CD14-positive monocyte (primary cell): ENCODE measurements around the gene RAB35. TPM values are rescaled to one million over a fixed set of nuclear protein-coding genes. Genes with fewer than 3 reads are reported as not detected.

Experiments used
- DNase-seq, 3 donors: peaks; one replicate each; pipeline ENCODE4 v3.0.0-alpha.2; 2011 to 2022
- H2AFZ ChIP-seq: 2 replicates; pipeline ENCODE4 v1.6.0; 2012; ENCODE audit warnings: mild to moderate bottlenecking, low read depth, low read length, inconsistent platforms; ENCODE audit not compliant: insufficient read depth, poor library complexity, severe bottlenecking
- H3K27ac ChIP-seq, 2 donors: 1 replicate in 1 of 2; 2 replicates in 1 of 2; pipeline ENCODE4 v1.5.1; 2012 to 2013; ENCODE audit warnings: low read length in 2 of 2, control low read depth in 1 of 2, inconsistent platforms in 1 of 2, low read depth in 1 of 2, mild to moderate bottlenecking in 1 of 2
- H3K27me3 ChIP-seq, 2 donors: one replicate each; pipeline versions ENCODE4 v1.6.0 to v1.6.1; 2011 to 2013; ENCODE audit warnings: low read length in 2 of 2; ENCODE audit not compliant: control insufficient read depth in 2 of 2, insufficient read depth in 2 of 2
- H3K36me3 ChIP-seq, 2 donors: replicated peaks in 1 of 2; 1 replicate in 1 of 2; 2 replicates in 1 of 2; pipeline versions ENCODE4 v1.5.1 to v1.6.1; 2012 to 2013; ENCODE audit warnings: low read length in 2 of 2, control low read depth in 1 of 2, inconsistent platforms in 1 of 2, mild to moderate bottlenecking in 1 of 2; ENCODE audit not compliant: insufficient read depth in 2 of 2, control insufficient read depth in 1 of 2
- H3K4me1 ChIP-seq, 2 donors: 1 replicate in 1 of 2; 2 replicates in 1 of 2; pipeline versions ENCODE4 v1.5.1 to v1.6.1; 2012 to 2013; ENCODE audit warnings: low read length in 2 of 2, control low read depth in 1 of 2, inconsistent platforms in 1 of 2, mild to moderate bottlenecking in 1 of 2, moderate library complexity in 1 of 2; ENCODE audit not compliant: insufficient read depth in 2 of 2, control insufficient read depth in 1 of 2
- H3K4me2 ChIP-seq: replicated peaks from 2 replicates; pipeline ENCODE3; 2012; ENCODE audit warnings: low read length, moderate library complexity, mild to moderate bottlenecking; ENCODE audit not compliant: poor library complexity, severe bottlenecking; ENCODE audit errors: extremely low read depth
- H3K4me3 ChIP-seq, 3 experiments: fragments of 200-600 bp in 1 of 3; sonication (generic) in 1 of 3; replicated peaks in 1 of 3; 1 replicate in 2 of 3; 2 replicates in 1 of 3; pipeline ENCODE4 v1.5.1; 2011 to 2013; ENCODE audit warnings: low read length in 3 of 3, mild to moderate bottlenecking in 3 of 3, control low read depth in 2 of 3, low read depth in 2 of 3, inconsistent platforms in 1 of 3, moderate library complexity in 1 of 3
- H3K79me2 ChIP-seq: 2 replicates; pipeline ENCODE4 v1.6.0; 2012; ENCODE audit warnings: mild to moderate bottlenecking, control low read depth, inconsistent platforms, low read length, moderate library complexity; ENCODE audit not compliant: insufficient read depth
- H3K9ac ChIP-seq: 2 replicates; pipeline ENCODE4 v1.6.0; 2017; ENCODE audit warnings: low read length, mild to moderate bottlenecking; ENCODE audit not compliant: insufficient read depth, poor library complexity, severe bottlenecking
- H3K9me3 ChIP-seq, 2 donors: replicated peaks in 1 of 2; 1 replicate in 1 of 2; 2 replicates in 1 of 2; pipeline versions ENCODE4 v1.5.1 to v1.6.1; 2012 to 2013; ENCODE audit warnings: low read length in 2 of 2, control low read depth in 1 of 2; ENCODE audit not compliant: control insufficient read depth in 1 of 2, insufficient read depth in 1 of 2
- H4K20me1 ChIP-seq: 2 replicates; pipeline ENCODE4 v1.6.0; 2012; ENCODE audit warnings: mild to moderate bottlenecking, low read length, control low read depth, moderate library complexity; ENCODE audit not compliant: insufficient read depth
- H3K27ac Mint-ChIP-seq, 7 donors: one replicate each; pipeline ENCODE4 v1.8.0; 2020; ENCODE audit warnings: mild to moderate bottlenecking in 7 of 7, mixed read lengths in 7 of 7, moderate library complexity in 6 of 7, inconsistent platforms in 2 of 7
- H3K27me3 Mint-ChIP-seq, 3 donors: one replicate each; pipeline ENCODE4 v1.8.0; 2021 to 2022; ENCODE audit warnings: low read depth in 3 of 3, mild to moderate bottlenecking in 3 of 3, mixed read lengths in 3 of 3, moderate library complexity in 3 of 3, inconsistent platforms in 1 of 3
- H3K36me3 Mint-ChIP-seq, 2 donors: one replicate each; pipeline ENCODE4 v1.8.0; 2020; ENCODE audit warnings: mixed read lengths in 2 of 2, inconsistent platforms in 1 of 2, mild to moderate bottlenecking in 1 of 2
- H3K4me1 Mint-ChIP-seq: one replicate; pipeline ENCODE4 v1.8.0; 2020; ENCODE audit warnings: mild to moderate bottlenecking, mixed read lengths
- H3K4me3 Mint-ChIP-seq, 2 donors: one replicate each; pipeline ENCODE4 v1.8.0; 2020; ENCODE audit warnings: mild to moderate bottlenecking in 2 of 2, mixed read lengths in 2 of 2, moderate library complexity in 1 of 2
- H3K9me3 Mint-ChIP-seq, 7 donors: one replicate each; pipeline ENCODE4 v1.8.0; 2020 to 2022; ENCODE audit warnings: mixed read lengths in 7 of 7, mild to moderate bottlenecking in 6 of 7, moderate library complexity in 6 of 7, inconsistent platforms in 2 of 7
- WGBS: methylation state at CpG from one replicate; pipeline ENCODE4 v1.1.5; 2013; ENCODE audit warnings: missing lambda C conversion rate; ENCODE audit not compliant: insufficient coverage; 5-methylcytosine and 5-hydroxymethylcytosine counted together
- intact Hi-C, 2 donors: fragments of 100-400 bp; cut with micrococcal nuclease; formaldehyde crosslinking; loops; one replicate each; pipeline versions ENCODE4 v1.15.0 to v1.15.1; 2023
- polyA plus RNA-seq, 3 donors: library from polyadenylated mRNA; depleted of rRNA in 1 of 3; unstranded in 2 of 3; stranded (reverse) in 1 of 3; fragments of 300-500 nt in 2 of 3; fragments of >200 nt in 1 of 3; fragmentation: Illumina TruSeq in 2 of 3; gene quantifications; 1 replicate in 2 of 3; 2 replicates in 1 of 3; pipeline ENCODE4 v1.2.3, GENCODE V29; 2012 to 2021
- TF ChIP-seq, protein P1 (sequence below): fragments of 200-600 bp; IDR thresholded peaks from one replicate; pipeline ENCODE4 v1.8.0; 2022; ENCODE audit warnings: antibody characterized with exemption, mild to moderate bottlenecking

Gene RAB35
- polyA plus RNA-seq, 3 donors, result 20.4 to 27.3 (median 21.6) TPM

DNA sequence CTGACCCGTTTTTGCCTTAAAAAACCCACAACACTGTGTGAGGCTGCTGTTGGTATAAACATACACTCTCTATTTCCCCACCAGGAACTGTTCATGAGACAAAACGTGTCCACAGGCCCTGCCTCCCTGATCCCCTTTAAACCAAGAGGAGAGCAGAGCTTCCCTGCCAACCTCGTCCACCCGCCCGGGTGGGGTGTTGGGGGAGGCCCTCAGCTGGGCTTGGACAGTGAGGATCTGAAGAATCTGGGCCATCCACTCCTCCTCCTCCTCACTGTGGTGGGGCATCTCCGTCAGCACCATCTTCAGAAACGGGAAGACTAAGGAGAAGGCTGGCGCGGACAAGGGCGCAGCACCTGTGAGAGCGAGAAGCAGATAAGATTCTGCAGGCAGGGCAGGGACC, 41.1 kb upstream of the RAB35 start:
- TF ChIP-seq, protein P1, sequence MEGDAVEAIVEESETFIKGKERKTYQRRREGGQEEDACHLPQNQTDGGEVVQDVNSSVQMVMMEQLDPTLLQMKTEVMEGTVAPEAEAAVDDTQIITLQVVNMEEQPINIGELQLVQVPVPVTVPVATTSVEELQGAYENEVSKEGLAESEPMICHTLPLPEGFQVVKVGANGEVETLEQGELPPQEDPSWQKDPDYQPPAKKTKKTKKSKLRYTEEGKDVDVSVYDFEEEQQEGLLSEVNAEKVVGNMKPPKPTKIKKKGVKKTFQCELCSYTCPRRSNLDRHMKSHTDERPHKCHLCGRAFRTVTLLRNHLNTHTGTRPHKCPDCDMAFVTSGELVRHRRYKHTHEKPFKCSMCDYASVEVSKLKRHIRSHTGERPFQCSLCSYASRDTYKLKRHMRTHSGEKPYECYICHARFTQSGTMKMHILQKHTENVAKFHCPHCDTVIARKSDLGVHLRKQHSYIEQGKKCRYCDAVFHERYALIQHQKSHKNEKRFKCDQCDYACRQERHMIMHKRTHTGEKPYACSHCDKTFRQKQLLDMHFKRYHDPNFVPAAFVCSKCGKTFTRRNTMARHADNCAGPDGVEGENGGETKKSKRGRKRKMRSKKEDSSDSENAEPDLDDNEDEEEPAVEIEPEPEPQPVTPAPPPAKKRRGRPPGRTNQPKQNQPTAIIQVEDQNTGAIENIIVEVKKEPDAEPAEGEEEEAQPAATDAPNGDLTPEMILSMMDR, result no peak
- intact Hi-C loops, result no loop called here
- no peaks in the 10 kb centered on the region for H3K9me3 Mint-ChIP-seq
- WGBS, result 100% methylated on average over 6 of the region's 11 CpGs
- no peak overlapping the region for H2AFZ ChIP-seq
- no peak overlapping the region for H3K4me2 ChIP-seq
- H3K27ac Mint-ChIP-seq, result peak overlapping the region in 2 of 7 donors; percentile 5 to 32
- peaks cover 95 to 99% of the 10 kb centered on the region in 2 donors for H3K36me3 Mint-ChIP-seq
- no peaks in the 10 kb centered on the region for H3K27me3 ChIP-seq
- no peak for DNase-seq
- H3K4me1 Mint-ChIP-seq, result no peaks in the 10 kb centered on the region
- H3K27ac ChIP-seq, result no peak overlapping the region
- no peak overlapping the region for H3K4me3 Mint-ChIP-seq
- H3K9me3 ChIP-seq, result no peaks in the 10 kb centered on the region
- no peaks in the 10 kb centered on the region for H3K79me2 ChIP-seq
- no peaks in the 10 kb centered on the region for H3K27me3 Mint-ChIP-seq
- no peak overlapping the region for H3K4me3 ChIP-seq
- H3K36me3 ChIP-seq, result peaks cover 98 to 100% of the 10 kb centered on the region in 2 donors
- no peaks in the 10 kb centered on the region for H3K4me1 ChIP-seq
- H4K20me1 ChIP-seq, result no peaks in the 10 kb centered on the region
- no peak overlapping the region for H3K9ac ChIP-seq

DNA sequence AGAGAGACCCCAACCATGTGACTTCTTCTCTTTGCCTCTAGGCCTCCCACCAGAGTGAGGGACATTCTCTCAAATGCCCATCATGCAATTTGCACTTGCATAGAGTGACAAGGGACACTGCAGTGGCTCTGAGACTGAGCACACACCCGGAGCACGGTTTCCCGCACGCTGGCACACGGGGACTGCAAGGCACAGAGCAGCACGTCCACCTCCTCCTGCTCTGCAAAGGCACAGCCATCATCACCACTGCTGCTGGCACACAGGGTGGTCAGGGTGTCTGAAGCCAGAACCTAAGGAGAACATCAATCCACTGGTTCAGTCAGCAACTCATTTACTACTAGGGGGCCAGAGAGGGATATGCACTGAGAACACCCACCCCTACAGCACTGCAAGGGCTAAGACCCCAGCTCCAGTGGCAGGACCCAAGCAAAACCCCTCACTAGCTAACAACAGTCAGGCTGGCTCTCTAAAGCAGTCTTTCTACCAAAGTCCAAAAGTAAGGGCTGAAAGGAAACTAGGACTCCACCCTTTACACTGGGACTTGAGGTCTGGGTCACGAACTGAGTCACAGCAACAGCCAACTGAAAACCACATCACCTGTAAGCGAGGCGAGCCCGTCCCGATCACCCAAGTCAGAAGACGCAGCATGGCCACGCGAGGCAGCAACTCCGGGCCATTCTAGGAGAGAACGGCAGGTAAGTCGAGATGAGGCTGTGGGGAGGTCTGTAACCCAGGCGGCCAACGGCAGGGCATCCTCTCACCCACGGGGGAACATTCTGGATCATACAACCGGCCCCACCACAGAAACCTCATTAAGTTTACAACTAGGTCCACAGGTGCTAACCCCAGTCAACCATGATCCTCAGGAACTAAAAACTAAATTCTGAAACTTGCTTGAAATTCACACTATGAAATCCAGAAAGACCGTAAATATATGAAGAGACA, 40.0 kb upstream of the RAB35 start:
- Mint-ChIP-seq H3K27ac (peak overlapping the region in 1 of 7 donors; percentile 18), H3K4me1 (no peaks in the 10 kb centered on the region)

More for the DNA sequence above, 40.0 kb upstream of the RAB35 start:
- WGBS, result 100% methylated on average over 10 of the region's 22 CpGs
- H3K9me3 ChIP-seq, result no peaks in the 10 kb centered on the region
- H3K4me2 ChIP-seq, result no peak overlapping the region
- intact Hi-C loops, result no loop called here
- Mint-ChIP-seq H3K9me3 (no peaks in the 10 kb centered on the region), H3K36me3 (peaks cover 89 to 95% of the 10 kb centered on the region in 2 donors), H3K27me3 (no peaks in the 10 kb centered on the region), H3K4me3 (no peak overlapping the region)
- H3K79me2 ChIP-seq, result no peaks in the 10 kb centered on the region
- H2AFZ ChIP-seq, result no peak overlapping the region
- H3K27me3 ChIP-seq, result no peaks in the 10 kb centered on the region
- no peak overlapping the region for H3K4me3 ChIP-seq
- no peak overlapping the region for H3K27ac ChIP-seq
- H4K20me1 ChIP-seq, result no peaks in the 10 kb centered on the region
- no peak overlapping the region for H3K9ac ChIP-seq
- peaks cover 92 to 95% of the 10 kb centered on the region in 2 donors for H3K36me3 ChIP-seq
- TF ChIP-seq, protein P1, result no peak
- H3K4me1 ChIP-seq, result no peaks in the 10 kb centered on the region
- no peak for DNase-seq
